IPS DF 6.9 (cell line): ENCODE data around the gene CD70.
"Not testable (repeated sequence)": the region's sequence is repeated elsewhere in the genome, so short reads cannot be mapped to it uniquely, and the experiment has no call there.

Source experiments
- DNase-seq: peaks from one replicate; pipeline ENCODE4 v3.0.0-alpha.2; 2013; ENCODE audit warnings: low read depth, low spot score
- H3K27ac ChIP-seq: one replicate; pipeline ENCODE4 v1.5.1; 2013; ENCODE audit warnings: low read length, control low read depth
- H3K27me3 ChIP-seq: 2 replicates; pipeline ENCODE4 v1.6.1; 2013; ENCODE audit warnings: mild to moderate bottlenecking, low read length; ENCODE audit not compliant: control insufficient read depth, insufficient read depth
- H3K36me3 ChIP-seq: 2 replicates; pipeline ENCODE4 v1.6.1; 2013; ENCODE audit warnings: low read length; ENCODE audit not compliant: control insufficient read depth, insufficient read depth
- H3K4me1 ChIP-seq: 2 replicates; pipeline ENCODE4 v1.6.1; 2013; ENCODE audit warnings: low read length; ENCODE audit not compliant: control insufficient read depth, insufficient read depth
- H3K4me3 ChIP-seq: 2 replicates; pipeline ENCODE4 v1.5.1; 2013; ENCODE audit warnings: mild to moderate bottlenecking, low read length
- H3K9me3 ChIP-seq: 2 replicates; pipeline ENCODE4 v1.6.1; 2013; ENCODE audit warnings: low read length, inconsistent platforms; ENCODE audit not compliant: control insufficient read depth, insufficient read depth
- WGBS: extraction: QIAGEN DNeasy Blood & Tissue Kit; methylation state at CpG from one replicate; pipeline ENCODE4 v1.1.7; 2013; ENCODE audit warnings: mixed read lengths, missing lambda C conversion rate; ENCODE audit not compliant: insufficient read length, insufficient coverage; 5-methylcytosine and 5-hydroxymethylcytosine counted together

CD70 gene

DNA sequence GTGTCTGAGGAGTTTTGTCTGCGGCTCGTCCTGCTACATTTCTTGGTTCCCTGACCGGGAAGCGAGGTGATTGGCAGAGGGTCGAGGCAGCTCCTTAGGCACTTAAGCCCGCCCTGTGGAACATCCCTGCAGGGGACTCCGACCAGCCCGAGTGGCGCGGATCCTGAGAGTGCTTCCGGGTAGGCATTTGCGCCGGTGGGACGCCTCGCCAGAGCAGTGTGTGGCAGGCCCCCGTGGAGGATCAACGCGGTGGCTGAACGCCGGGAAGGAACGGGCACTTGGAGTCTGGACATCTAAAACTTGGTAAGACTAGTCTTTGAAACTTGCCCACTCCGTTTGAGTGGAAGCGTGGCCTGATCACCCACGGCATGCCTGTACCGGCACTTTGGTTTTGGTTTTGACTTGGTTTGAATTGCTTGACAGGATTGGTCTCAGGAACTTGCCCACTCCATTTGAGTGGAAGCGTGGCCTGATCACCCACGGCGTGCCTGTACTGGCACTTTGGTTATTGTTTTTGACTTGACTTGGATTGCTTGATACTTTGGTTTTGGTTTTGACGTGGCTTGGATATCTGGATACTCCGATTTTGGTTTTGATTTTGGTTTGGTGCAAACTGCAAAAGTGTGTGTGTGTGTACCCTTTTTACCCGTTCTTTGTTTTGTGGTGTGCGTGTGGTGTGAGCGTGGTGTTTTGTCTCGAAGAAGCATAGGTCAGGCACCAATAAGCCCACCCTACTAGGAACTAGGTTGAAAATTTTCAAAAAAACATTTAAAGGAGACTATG lies 6.7 kb upstream of the CD70 start:
- WGBS, result no CpG with 5 or more reads among the region's 34 CpGs
- not testable (repeated sequence) for H3K27ac ChIP-seq, H3K4me3 ChIP-seq

DNA sequence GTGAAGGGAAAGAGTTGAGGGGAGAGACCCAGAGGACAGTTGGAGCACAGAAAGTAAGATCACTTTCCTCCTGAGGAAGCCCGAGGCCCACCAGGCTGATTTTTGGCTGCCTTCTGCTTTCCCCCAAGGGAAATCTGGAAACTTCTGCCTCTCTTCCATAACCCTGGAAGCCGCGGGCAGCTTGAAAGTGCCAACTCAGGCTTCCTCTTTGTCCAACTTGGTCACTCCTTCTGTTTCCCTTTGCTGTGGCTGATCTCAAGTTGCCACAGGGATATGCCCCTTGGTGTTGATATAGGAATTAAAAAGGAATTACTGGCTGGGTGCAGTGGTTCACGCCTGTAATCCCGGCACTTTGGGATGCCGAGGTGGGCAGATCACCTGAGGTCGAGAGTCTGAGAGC lies 5.7 kb upstream of the CD70 start:
- Histone ChIP-seq H3K9me3 (no peaks in the 10 kb centered on the region), H3K27ac (no peak overlapping the region)
- WGBS, result no CpG with 5 or more reads among the region's 7 CpGs

More for the DNA sequence above, 6.7 kb upstream of the CD70 start:
- not testable (repeated sequence) for H3K27me3 ChIP-seq, H3K4me1 ChIP-seq, DNase-seq, H3K9me3 ChIP-seq, H3K36me3 ChIP-seq

DNA sequence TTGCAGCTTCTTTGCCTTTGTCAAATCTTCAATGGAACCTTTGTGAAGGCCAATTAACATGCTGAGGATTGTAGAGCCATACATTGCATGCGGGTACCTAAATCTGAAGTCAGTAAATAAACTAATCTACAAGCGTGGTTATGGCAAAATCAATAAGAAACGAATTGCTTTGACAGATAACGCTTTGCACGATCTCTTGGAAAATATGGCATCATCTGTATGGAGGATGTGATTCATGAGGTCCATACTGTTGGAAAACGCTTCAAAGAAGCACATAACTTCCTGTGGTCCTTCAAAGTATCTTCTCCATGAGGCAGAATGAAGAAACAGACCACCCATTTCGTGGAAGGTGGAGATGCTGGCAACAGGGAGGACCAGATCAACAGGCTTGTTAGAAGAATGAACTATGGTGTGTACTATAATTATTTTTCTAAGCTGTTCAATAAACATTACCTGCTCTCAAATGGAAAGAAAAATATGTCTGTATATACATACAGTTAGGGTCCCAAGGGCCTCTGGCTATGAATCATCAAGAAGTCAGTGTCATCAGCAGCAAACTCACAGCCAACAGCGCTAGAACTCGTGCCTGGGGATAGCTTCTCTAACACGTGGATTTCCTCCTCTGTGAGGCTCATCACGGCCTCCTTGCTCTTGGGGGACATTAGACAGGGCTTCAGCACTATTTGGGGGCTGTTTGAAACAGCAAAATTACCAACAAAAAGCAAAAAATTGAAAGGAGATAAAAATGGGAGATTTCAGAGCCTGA lies 2.9 kb upstream of the CD70 start:
- Histone ChIP-seq H3K9me3 (no peaks in the 10 kb centered on the region), H3K4me1 (no peaks in the 10 kb centered on the region), H3K36me3 (no peaks in the 10 kb centered on the region), H3K4me3 (no peak overlapping the region), H3K27ac (no peak overlapping the region), H3K27me3 (peaks cover 17% of the 10 kb centered on the region)
- WGBS, result no CpG with 5 or more reads among the region's 11 CpGs
- DNase-seq, result no peak

More for the DNA sequence above, 5.7 kb upstream of the CD70 start:
- Histone ChIP-seq H3K27me3 (0 out of 2 replicates have a peak, but pooled peaks cover 1% of the 10 kb centered on the region), H3K4me1 (no peaks in the 10 kb centered on the region), H3K4me3 (no peak overlapping the region), H3K36me3 (no peaks in the 10 kb centered on the region)
- DNase-seq, result no peak

DNA sequence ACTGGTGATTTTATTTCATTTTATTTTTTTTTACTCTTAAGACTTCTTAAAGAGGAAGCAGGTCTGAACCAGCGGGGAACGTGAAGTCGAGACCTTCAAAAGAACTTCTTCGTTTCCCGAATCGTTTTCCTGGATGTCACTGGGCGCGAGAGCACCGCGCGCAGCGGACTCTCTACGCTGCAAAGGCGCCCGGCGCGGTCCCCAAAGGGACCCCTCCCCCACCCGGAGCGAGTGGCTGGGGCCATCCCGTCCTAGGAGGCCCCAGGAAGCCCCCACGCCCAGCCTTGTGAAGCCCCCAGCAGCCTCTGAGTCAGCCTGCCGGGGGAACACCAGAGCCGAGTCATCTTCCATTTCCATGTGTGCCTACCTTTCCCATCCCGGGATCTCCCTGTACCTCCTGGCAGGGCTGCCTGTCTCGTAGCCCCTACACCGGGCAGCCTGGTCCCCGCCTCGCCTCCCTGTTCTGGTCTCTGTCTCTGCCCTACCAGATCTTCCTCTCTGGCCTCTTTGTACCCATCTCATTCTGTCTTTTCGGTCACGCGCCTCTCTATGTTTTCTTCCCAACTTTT lies 608 bp downstream of the CD70 start:
- Histone ChIP-seq H3K4me3 (peak overlapping the region; percentile 47; the same call in 1 of the 2 replicates), H3K9me3 (no peaks in the 10 kb centered on the region), H3K27me3 (peaks cover 30% of the 10 kb centered on the region), H3K4me1 (peaks cover 3% of the 10 kb centered on the region; the same call in 1 of the 2 replicates), H3K36me3 (no peaks in the 10 kb centered on the region), H3K27ac (no peak overlapping the region)
- DNase-seq, result no peak
- WGBS, result no CpG with 5 or more reads among the region's 31 CpGs

DNA sequence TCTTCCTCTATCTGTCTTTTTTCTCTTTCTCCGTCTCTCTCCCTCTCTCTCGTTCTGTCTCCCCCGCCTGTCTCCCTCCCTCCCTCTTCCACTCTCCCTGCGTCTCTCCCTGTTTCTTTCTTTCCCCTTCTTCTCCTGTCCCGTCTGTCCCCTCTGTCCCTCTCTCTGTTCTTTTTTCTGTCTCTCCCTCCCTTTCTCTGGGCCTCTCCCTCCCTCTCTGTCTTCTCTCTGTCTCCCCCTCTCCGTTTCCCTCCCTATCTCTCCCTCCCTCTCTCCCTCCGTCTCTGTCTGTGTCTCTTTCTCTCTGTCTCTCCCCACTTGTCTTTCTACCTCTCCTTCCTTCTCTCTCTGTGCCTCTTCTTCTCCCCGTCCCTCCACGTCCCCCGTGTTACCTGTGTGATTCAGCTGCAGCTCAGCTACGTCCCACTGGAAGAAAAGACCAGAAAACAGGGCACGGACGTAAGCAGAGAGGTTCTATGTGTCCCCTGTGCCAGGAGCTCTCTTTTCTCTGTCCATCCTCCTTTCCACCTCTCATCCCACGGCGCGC lies 1.2 kb downstream of the CD70 start:
- no CpG with 5 or more reads among the region's 16 CpGs for WGBS
- no peaks in the 10 kb centered on the region for H3K9me3 ChIP-seq
- no peaks in the 10 kb centered on the region for H3K36me3 ChIP-seq
- peaks cover 30% of the 10 kb centered on the region for H3K27me3 ChIP-seq
- peak overlapping the region; percentile 2; the same call in 1 of the 2 replicates for H3K4me3 ChIP-seq
- DNase-seq, result no peak
- no peak overlapping the region for H3K27ac ChIP-seq
- H3K4me1 ChIP-seq, result peaks cover 3% of the 10 kb centered on the region; the same call in 1 of the 2 replicates

DNA sequence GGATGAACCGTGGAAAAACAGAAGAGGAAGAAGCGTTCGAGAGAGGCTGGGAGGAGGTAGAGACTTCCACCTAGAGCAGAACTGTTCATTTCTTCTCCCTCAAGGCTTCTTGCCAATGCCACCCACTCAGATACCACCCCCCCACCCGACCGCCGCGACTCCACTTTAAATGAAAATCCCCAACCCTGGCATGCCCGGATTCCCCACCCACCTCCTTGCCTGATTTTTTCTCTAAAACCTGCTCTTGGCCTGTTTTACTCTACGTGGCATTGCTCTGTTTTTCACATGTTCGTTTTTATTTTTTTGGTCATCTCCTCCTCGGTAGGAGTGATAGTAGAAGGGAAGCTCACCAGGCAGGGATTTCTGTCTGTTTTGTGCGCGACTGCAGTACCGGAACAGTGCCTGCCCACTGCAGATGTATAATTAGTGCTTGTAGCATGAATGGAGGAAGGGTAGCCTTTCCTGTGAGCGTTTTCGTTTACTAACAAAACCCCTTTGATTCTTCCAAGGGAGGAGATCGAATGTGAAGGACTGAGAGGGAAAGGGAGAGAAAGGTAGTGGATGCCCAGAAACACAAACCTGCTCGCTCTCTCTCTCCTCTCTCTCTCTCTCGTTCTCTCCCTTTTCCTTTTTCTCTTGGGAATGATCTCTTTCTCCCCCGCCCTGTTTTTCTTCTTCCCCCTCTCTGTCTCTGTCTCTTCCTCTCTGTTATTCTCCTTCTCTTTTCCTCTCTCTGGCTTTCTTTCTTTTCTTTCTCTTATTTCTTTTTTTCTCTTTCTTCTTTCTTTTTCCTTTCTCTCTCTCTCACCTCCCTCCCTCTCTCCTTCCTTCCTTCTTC lies 2.2 kb downstream of the CD70 start:
- no CpG with 5 or more reads among the region's 20 CpGs for WGBS
- peaks cover 30% of the 10 kb centered on the region for H3K27me3 ChIP-seq
- H3K27ac ChIP-seq, result no peak overlapping the region
- H3K9me3 ChIP-seq, result no peaks in the 10 kb centered on the region
- H3K36me3 ChIP-seq, result no peaks in the 10 kb centered on the region
- peaks cover 3% of the 10 kb centered on the region; the same call in 1 of the 2 replicates for H3K4me1 ChIP-seq
- DNase-seq, result no peak
- H3K4me3 ChIP-seq, result no peak overlapping the region

DNA sequence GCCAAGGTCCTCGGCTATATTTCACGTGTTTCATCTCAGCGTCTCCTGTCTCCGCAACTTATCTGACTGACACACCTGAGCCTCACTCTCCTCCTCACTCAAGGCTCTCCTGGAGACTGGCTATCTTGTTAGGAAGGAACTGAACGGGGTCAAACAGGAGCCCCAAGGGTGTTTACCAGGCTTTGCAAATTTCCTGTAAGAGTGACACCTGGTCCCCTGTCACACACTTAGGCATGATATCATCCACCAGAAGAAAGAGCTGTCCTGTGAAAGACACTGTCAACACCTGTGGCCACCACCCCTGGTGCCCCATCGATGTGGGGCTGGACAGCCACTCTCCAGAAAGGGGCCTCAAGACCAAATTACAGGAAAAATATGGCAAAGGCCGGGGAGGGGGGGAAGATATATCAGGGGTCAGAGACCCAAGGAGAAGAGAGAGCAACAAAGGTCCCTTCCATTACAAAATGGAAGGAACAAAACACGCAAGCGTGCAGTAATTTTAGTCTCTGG lies 2.9 kb downstream of the CD70 start:
- H3K27ac ChIP-seq, result no peak overlapping the region
- H3K27me3 ChIP-seq, result peaks cover 30% of the 10 kb centered on the region
- H3K4me1 ChIP-seq, result peaks cover 3% of the 10 kb centered on the region; the same call in 1 of the 2 replicates
- no CpG with 5 or more reads among the region's 9 CpGs for WGBS
- DNase-seq, result no peak
- H3K9me3 ChIP-seq, result no peaks in the 10 kb centered on the region
- no peak overlapping the region for H3K4me3 ChIP-seq
- H3K36me3 ChIP-seq, result no peaks in the 10 kb centered on the region

DNA sequence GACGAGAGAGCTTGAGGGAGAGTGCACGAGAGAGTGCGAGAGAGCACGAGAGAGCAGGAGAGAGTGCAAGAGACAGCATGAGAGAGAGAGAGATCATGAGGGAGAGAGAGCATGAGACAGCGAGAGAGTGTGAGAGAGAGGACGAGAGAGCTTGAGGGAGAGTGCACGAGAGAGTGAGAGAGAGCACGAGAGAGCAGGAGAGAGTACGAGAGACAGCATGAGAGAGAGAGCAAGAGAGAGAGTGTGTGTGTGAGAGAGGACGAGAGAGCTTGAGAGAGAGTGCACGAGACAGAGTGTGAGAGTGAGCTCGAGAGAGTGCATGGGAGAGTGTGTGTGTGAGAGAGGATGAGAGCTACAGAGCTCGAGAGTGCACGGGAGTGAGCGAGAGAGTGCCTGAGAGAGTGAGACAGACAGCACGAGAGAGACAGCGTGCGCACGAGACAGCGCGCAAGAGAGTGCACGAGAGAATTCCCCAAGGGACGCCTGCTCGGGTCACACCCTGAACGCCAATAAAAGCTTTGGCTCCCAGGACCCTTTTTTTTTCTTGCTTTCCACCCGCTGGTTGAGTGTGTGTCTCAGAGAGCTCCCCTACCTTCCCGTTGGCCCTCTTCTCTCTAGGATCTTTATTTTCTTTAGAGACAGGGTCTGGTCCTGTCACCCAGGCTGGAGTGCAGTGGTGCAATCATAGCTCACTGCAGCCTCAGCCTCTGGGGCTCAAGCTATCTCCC lies 3.7 kb downstream of the CD70 start:
- Histone ChIP-seq H3K27ac (no peak overlapping the region), H3K27me3 (peaks cover 30% of the 10 kb centered on the region), H3K4me1 (peaks cover 3% of the 10 kb centered on the region; the same call in 1 of the 2 replicates), H3K36me3 (no peaks in the 10 kb centered on the region), H3K9me3 (no peaks in the 10 kb centered on the region), H3K4me3 (peak overlapping the region; percentile 12; the same call in 1 of the 2 replicates)
- DNase-seq, result peak; percentile 72
- no CpG with 5 or more reads among the region's 27 CpGs for WGBS

DNA sequence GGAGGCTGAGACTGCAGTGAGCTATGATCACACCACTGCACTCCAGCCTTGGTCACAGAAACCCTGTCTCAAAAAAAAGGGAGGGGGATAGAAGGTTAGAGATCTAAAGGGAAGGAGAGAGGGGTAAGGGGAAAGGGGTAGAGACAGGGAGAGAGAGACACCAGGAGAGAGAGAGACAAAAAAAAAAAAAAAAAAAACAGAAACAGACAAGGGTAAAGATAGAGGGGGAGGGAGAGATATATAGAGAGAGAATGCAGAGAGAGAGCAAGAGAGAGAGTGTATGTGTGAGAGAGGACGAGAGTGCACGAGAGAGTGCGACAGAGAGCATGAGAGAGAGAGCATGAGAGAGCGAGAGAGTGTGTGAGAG lies 4.2 kb downstream of the CD70 start:
- WGBS, result no CpG with 5 or more reads among the region's 4 CpGs
- H3K9me3 ChIP-seq, result no peaks in the 10 kb centered on the region
- no peaks in the 10 kb centered on the region for H3K36me3 ChIP-seq
- H3K4me1 ChIP-seq, result peaks cover 3% of the 10 kb centered on the region; the same call in 1 of the 2 replicates
- DNase-seq, result no peak
- H3K27ac ChIP-seq, result no peak overlapping the region
- peaks cover 28% of the 10 kb centered on the region for H3K27me3 ChIP-seq
- H3K4me3 ChIP-seq, result peak overlapping the region; percentile 12; the same call in 1 of the 2 replicates
